ENCODE measurements around the gene TRMT2A. TPM values are rescaled to one million over a fixed set of nuclear protein-coding genes. Genes with fewer than 3 reads are reported as not detected.
A peak's percentile ranks its signal among the peaks of the same experiment; 100 is the strongest.

Gene TRMT2A
- total and polyA plus RNA-seq, 10 of the 15 experiments (the other 5 are each of a cell fraction or from before 2014, with no cell fraction given), result 0.29 to 97.0 (median 57.9) TPM

DNA sequence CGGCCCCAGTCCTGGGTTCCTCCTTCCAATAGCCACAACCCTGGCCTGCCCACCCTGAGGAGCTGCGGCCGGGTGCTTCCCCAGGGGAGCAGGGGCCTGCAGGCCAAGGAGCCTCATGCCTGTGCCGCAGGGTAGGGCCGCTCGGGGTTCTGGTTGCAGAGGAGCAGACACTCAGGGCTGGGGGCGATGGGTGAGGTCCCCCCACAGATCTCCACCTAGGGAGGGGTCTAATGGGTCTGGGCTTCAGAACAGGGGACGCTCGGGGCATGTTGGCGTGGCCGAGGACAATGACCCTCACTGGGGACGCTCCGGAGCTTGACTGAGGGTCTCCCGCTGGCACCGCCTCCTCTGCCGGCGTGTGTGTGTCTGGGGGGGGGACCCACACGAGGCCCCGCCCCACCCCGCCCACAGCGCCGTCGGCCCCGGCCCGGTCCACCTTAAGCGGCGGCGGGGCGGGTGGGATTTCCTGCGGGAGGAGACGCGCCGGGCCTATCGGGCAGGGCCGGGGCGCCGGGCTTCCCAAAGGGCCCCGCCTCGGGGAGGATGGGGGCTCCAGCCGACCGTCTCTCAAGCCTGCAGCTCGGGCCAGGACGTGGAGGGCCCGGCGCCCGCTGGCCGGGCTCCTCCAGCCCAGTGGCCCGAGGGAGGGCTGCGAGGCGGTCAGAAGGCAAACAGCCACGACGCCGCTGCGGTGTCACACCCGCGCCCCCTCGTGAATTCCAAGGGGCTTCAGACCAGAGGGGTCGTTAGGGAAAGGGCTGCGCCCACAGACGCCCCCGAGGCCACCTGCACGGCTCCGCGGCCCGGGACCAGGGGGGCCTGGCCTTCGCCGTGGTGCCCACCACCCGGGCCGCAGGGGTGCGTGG lies 13.9 kb upstream of the TRMT2A start (continued):
- no peak for TF ChIP-seq TCF7 (IDR thresholded peaks at IDR 0.05; ENCODE audit: borderline replicate concordance)
- TF ChIP-seq BCL3 (IDR thresholded peaks at IDR 0.05; ENCODE audit: borderline replicate concordance, insufficient read depth, low read depth, low read length, poor library complexity, severe bottlenecking), result no peak
- no peak for TF ChIP-seq RBBP5 (conservative IDR thresholded peaks at IDR 0.05)
- TF ChIP-seq, protein P1, sequence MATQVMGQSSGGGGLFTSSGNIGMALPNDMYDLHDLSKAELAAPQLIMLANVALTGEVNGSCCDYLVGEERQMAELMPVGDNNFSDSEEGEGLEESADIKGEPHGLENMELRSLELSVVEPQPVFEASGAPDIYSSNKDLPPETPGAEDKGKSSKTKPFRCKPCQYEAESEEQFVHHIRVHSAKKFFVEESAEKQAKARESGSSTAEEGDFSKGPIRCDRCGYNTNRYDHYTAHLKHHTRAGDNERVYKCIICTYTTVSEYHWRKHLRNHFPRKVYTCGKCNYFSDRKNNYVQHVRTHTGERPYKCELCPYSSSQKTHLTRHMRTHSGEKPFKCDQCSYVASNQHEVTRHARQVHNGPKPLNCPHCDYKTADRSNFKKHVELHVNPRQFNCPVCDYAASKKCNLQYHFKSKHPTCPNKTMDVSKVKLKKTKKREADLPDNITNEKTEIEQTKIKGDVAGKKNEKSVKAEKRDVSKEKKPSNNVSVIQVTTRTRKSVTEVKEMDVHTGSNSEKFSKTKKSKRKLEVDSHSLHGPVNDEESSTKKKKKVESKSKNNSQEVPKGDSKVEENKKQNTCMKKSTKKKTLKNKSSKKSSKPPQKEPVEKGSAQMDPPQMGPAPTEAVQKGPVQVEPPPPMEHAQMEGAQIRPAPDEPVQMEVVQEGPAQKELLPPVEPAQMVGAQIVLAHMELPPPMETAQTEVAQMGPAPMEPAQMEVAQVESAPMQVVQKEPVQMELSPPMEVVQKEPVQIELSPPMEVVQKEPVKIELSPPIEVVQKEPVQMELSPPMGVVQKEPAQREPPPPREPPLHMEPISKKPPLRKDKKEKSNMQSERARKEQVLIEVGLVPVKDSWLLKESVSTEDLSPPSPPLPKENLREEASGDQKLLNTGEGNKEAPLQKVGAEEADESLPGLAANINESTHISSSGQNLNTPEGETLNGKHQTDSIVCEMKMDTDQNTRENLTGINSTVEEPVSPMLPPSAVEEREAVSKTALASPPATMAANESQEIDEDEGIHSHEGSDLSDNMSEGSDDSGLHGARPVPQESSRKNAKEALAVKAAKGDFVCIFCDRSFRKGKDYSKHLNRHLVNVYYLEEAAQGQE (IDR thresholded peaks at IDR 0.05; ENCODE audit: low read depth, low read length), result no peak
- TF ChIP-seq ZNF384 (IDR thresholded peaks at IDR 0.05; ENCODE audit: borderline replicate concordance, low read depth, low read length), result no peak
- TF ChIP-seq NFYB (IDR thresholded peaks at IDR 0.05; ENCODE audit: insufficient read depth, low read depth, low read length), result peak; percentile 46; the same call in 1 of the 2 replicates
- peak; percentile 54 for TF ChIP-seq IKZF1 (conservative IDR thresholded peaks at IDR 0.05)
- no peak for TF ChIP-seq SMAD1 (IDR thresholded peaks at IDR 0.05; ENCODE audit: low read depth, partially characterized antibody)
- peak; percentile 59 for TF ChIP-seq GATAD2B (conservative IDR thresholded peaks at IDR 0.05; ENCODE audit: low read depth)
- TF ChIP-seq, protein P2, sequence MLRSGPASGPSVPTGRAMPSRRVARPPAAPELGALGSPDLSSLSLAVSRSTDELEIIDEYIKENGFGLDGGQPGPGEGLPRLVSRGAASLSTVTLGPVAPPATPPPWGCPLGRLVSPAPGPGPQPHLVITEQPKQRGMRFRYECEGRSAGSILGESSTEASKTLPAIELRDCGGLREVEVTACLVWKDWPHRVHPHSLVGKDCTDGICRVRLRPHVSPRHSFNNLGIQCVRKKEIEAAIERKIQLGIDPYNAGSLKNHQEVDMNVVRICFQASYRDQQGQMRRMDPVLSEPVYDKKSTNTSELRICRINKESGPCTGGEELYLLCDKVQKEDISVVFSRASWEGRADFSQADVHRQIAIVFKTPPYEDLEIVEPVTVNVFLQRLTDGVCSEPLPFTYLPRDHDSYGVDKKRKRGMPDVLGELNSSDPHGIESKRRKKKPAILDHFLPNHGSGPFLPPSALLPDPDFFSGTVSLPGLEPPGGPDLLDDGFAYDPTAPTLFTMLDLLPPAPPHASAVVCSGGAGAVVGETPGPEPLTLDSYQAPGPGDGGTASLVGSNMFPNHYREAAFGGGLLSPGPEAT (IDR thresholded peaks at IDR 0.05; ENCODE audit: low read depth), result no peak; the same call in 1 of the 2 replicates
- no peak for TF ChIP-seq HDAC2 (IDR thresholded peaks at IDR 0.05)
- no peak for TF ChIP-seq MTA3 (IDR thresholded peaks at IDR 0.05; ENCODE audit: borderline replicate concordance, low read length)
- no peak for TF ChIP-seq GABPA (IDR thresholded peaks at IDR 0.05; ENCODE audit: low read depth)
- TF ChIP-seq, protein P3, sequence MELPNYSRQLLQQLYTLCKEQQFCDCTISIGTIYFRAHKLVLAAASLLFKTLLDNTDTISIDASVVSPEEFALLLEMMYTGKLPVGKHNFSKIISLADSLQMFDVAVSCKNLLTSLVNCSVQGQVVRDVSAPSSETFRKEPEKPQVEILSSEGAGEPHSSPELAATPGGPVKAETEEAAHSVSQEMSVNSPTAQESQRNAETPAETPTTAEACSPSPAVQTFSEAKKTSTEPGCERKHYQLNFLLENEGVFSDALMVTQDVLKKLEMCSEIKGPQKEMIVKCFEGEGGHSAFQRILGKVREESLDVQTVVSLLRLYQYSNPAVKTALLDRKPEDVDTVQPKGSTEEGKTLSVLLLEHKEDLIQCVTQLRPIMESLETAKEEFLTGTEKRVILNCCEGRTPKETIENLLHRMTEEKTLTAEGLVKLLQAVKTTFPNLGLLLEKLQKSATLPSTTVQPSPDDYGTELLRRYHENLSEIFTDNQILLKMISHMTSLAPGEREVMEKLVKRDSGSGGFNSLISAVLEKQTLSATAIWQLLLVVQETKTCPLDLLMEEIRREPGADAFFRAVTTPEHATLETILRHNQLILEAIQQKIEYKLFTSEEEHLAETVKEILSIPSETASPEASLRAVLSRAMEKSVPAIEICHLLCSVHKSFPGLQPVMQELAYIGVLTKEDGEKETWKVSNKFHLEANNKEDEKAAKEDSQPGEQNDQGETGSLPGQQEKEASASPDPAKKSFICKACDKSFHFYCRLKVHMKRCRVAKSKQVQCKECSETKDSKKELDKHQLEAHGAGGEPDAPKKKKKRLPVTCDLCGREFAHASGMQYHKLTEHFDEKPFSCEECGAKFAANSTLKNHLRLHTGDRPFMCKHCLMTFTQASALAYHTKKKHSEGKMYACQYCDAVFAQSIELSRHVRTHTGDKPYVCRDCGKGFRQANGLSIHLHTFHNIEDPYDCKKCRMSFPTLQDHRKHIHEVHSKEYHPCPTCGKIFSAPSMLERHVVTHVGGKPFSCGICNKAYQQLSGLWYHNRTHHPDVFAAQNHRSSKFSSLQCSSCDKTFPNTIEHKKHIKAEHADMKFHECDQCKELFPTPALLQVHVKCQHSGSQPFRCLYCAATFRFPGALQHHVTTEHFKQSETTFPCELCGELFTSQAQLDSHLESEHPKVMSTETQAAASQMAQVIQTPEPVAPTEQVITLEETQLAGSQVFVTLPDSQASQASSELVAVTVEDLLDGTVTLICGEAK (IDR thresholded peaks at IDR 0.05; ENCODE audit: borderline replicate concordance), result no peak
- 0 out of 2 replicates have a peak, but pooled peaks have one; percentile 37 for TF ChIP-seq HDGF (IDR thresholded peaks at IDR 0.05)
- peak in 1 of 2 experiments; percentile 50; a peak in 1 of 3 replicates for TF ChIP-seq EGR1 (IDR thresholded peaks at IDR 0.05; ENCODE audit: borderline replicate concordance in 1 of 2, low read depth in 2 of 2, low read length in 2 of 2)
- no peak for TF ChIP-seq CHD1 (IDR thresholded peaks at IDR 0.05; ENCODE audit: low read depth, low read length)

Measured in GM12878 (cell line).